Body of pancreas (tissue), 4 donors: ENCODE measurements around the gene FAM120B. TPM values are rescaled to one million over a fixed set of nuclear protein-coding genes. Genes with fewer than 3 reads are reported as not detected.

Experiments used
- ATAC-seq: fragments of 150-250 bp; one replicate; pipeline ENCODE4 v1.9.1; 2016
- DNase-seq, 4 donors: peaks; one replicate each; pipeline ENCODE4 v3.0.0-alpha.2; 2019
- H3K27ac ChIP-seq, 4 donors: fragments of 200-600 bp; sonication (generic); 1 replicate in 3 of 4; 2 replicates in 1 of 4; pipeline versions ENCODE4 v1.5.1 to v1.6.1; 2016 to 2019; ENCODE audit warnings: mild to moderate bottlenecking in 1 of 4, mixed read lengths in 1 of 4, moderate library complexity in 1 of 4
- H3K27me3 ChIP-seq, 2 donors: fragments of 200-600 bp; sonication (generic); one replicate each; pipeline ENCODE4 v1.6.0; 2016; ENCODE audit warnings: mild to moderate bottlenecking in 1 of 2
- H3K36me3 ChIP-seq, 2 donors: fragments of 200-600 bp; sonication (generic); replicated peaks in 1 of 2; 2 replicates each; pipeline ENCODE4 v1.5.1; 2016; ENCODE audit warnings: low read depth in 2 of 2; ENCODE audit not compliant: insufficient read depth in 1 of 2
- H3K4me1 ChIP-seq: fragments of 200-600 bp; sonication (generic); one replicate; pipeline ENCODE4 v1.6.0; 2016
- H3K4me3 ChIP-seq, 2 donors: fragments of 200-600 bp; sonication (generic); 1 replicate in 1 of 2; 2 replicates in 1 of 2; pipeline ENCODE4 v1.5.1; 2016 to 2019
- H3K9me3 ChIP-seq, 3 donors: fragments of 200-600 bp; sonication (generic); 1 replicate in 2 of 3; 2 replicates in 1 of 3; pipeline ENCODE4 v1.5.1; 2016
- CTCF ChIP-seq, 7 experiments: fragments of 450-650 bp in 4 of 7; fragments of 200-600 bp in 3 of 7; sonication (generic) in 3 of 7; IDR thresholded peaks; one replicate each; pipeline ENCODE4 v1.5.1; 2016 to 2019; ENCODE audit warnings: antibody characterized with exemption in 7 of 7
- POLR2A ChIP-seq, 3 donors: fragments of 450-650 bp; IDR thresholded peaks; one replicate each; pipeline ENCODE4 v1.6.1; 2016; ENCODE audit warnings: antibody characterized with exemption in 3 of 3, mild to moderate bottlenecking in 2 of 3
- WGBS, 2 donors: methylation state at CpG; one replicate each; pipeline ENCODE4 v1.1.5; 2017; 5-methylcytosine and 5-hydroxymethylcytosine counted together
- intact Hi-C: fragments of 100-400 bp; cut with DNase I; formaldehyde crosslinking; loops from one replicate; pipeline ENCODE4 v1.15.1; 2023
- microRNA-seq, 2 donors: library from miRNA; unstranded; fragments of <30 nt; microRNA quantifications; one replicate each; pipeline ENCODE4, GENCODE V29; 2016; ENCODE audit warnings: borderline number of aligned reads in 2 of 2, borderline replicate concordance in 2 of 2
- small RNA-seq: library from RNA; depleted of rRNA; stranded (forward); fragments of <200 nt; gene quantifications from one replicate; pipeline ENCODE3, GENCODE V24; 2016
- total RNA-seq, 2 donors: library from RNA; depleted of rRNA; stranded (reverse); fragments of >200 nt; gene quantifications; one replicate each; pipeline ENCODE4 v1.1.0, GENCODE V29; 2016

The FAM120B gene
- total RNA-seq, 2 donors from 2014 or later: 15.6 to 29.0 TPM

- 78 to 84% methylated on average over 10 to 26 of the region's 26 CpGs for WGBS, 2 donors
- DNase-seq (no peak), ATAC-seq (no peak)
- Histone ChIP-seq H3K27ac (no peak overlapping the region), H3K4me1 (no peaks in the 10 kb centered on the region), H3K27me3 (no peaks in the 10 kb centered on the region), H3K9me3 (no peaks in the 10 kb centered on the region), H3K36me3 (no peaks in the 10 kb centered on the region), H3K4me3 (no peak overlapping the region)
- intact Hi-C loops: no loop called here
- TF ChIP-seq CTCF (IDR thresholded peaks at IDR 0.05) (no peak), POLR2A (IDR thresholded peaks at IDR 0.05) (no peak)
Observed at GRCh38 chr6:170453586-170454511, 147.3 kb downstream of the FAM120B start.

- Histone ChIP-seq H3K4me1 (no peaks in the 10 kb centered on the region), H3K9me3 (no peaks in the 10 kb centered on the region), H3K27me3 (no peaks in the 10 kb centered on the region), H3K36me3 (no peaks in the 10 kb centered on the region), H3K4me3 (no peak overlapping the region), H3K27ac (no peak overlapping the region)
- WGBS, 2 donors: 69 to 78% methylated on average over 18 of the region's 18 CpGs
- no peak for DNase-seq
- intact Hi-C loops: no loop called here
- no peak for ATAC-seq
- no peak for TF ChIP-seq POLR2A (IDR thresholded peaks at IDR 0.05)
- no peak for TF ChIP-seq CTCF (IDR thresholded peaks at IDR 0.05)
Observed at GRCh38 chr6:170454512-170455285, 148.1 kb downstream of the FAM120B start.

- Histone ChIP-seq H3K27ac (no peak overlapping the region), H3K4me1 (no peaks in the 10 kb centered on the region), H3K36me3 (no peaks in the 10 kb centered on the region), H3K4me3 (no peak overlapping the region), H3K27me3 (no peaks in the 10 kb centered on the region), H3K9me3 (no peaks in the 10 kb centered on the region)
- WGBS, 2 donors: 79 to 83% methylated on average over 15 to 24 of the region's 26 CpGs
- intact Hi-C loops: no loop called here
- DNase-seq: no peak
- ATAC-seq: no peak
- no peak for TF ChIP-seq CTCF (IDR thresholded peaks at IDR 0.05)
- TF ChIP-seq POLR2A (IDR thresholded peaks at IDR 0.05): no peak
Observed at GRCh38 chr6:170455335-170455979, 148.9 kb downstream of the FAM120B start.

GRCh38 chr6:170456334-170456733, 149.8 kb downstream of the FAM120B start:
- WGBS, 2 donors: 72 to 88% methylated on average over 8 to 9 of the region's 9 CpGs
- Histone ChIP-seq H3K9me3 (no peaks in the 10 kb centered on the region), H3K27me3 (no peaks in the 10 kb centered on the region), H3K36me3 (no peaks in the 10 kb centered on the region), H3K27ac (no peak overlapping the region), H3K4me3 (no peak overlapping the region), H3K4me1 (no peaks in the 10 kb centered on the region)
- intact Hi-C loops: no loop called here
- DNase-seq (no peak), ATAC-seq (no peak)
- TF ChIP-seq CTCF (IDR thresholded peaks at IDR 0.05) (no peak), POLR2A (IDR thresholded peaks at IDR 0.05) (no peak)

Small RNA genes lying within 50 kb of the gene (microRNA-seq; reads per million reads assigned to microRNA genes)
- gene MIR4644: 0 reads per million in 2 donors

Small RNA genes lying within 50 kb of the gene (small RNA-seq; reads per million reads assigned to genes)
- not detected for gene MIR4644

Other genes starting within 250 kb of the FAM120B start
- 10 to 100 TPM in 1 of 2 donors, 1 to 10 TPM in 1; 6.0 to 13.2 TPM for gene DLL1, start 15.7 kb upstream of the FAM120B start, total RNA-seq
- gene PSMB1, start 246.5 kb downstream of the FAM120B start, total RNA-seq: 10 to 100 TPM; 39.9 to 80.9 TPM
- gene TBP, start 247.6 kb downstream of the FAM120B start, total RNA-seq: 10 to 100 TPM in 1 of 2 donors, 1 to 10 TPM in 1; 8.6 to 10.4 TPM